Hepatocyte (in vitro differentiated cells): ENCODE measurements around the gene ASTN2. TPM values are rescaled to one million over a fixed set of nuclear protein-coding genes. Genes with fewer than 3 reads are reported as not detected.

Experiments
- DNase-seq: peaks from one replicate; pipeline ENCODE4 v3.0.0-alpha.2; 2016; ENCODE audit warnings: low spot score
- H2AFZ ChIP-seq: fragments of 200-600 bp; sonication (generic); 2 replicates; pipeline ENCODE4 v1.6.0; 2016; ENCODE audit warnings: antibody characterized with exemption, mild to moderate bottlenecking
- H3K27ac ChIP-seq: fragments of 200-600 bp; sonication (generic); 2 replicates; pipeline ENCODE4 v1.5.1; 2016; ENCODE audit warnings: mild to moderate bottlenecking
- H3K27me3 ChIP-seq: fragments of 200-600 bp; sonication (generic); 2 replicates; pipeline ENCODE4 v1.6.1; 2016
- H3K36me3 ChIP-seq: fragments of 200-600 bp; sonication (generic); replicated peaks from 2 replicates; pipeline ENCODE4 v1.5.1; 2016; ENCODE audit warnings: low read depth; ENCODE audit not compliant: insufficient read depth
- H3K4me1 ChIP-seq: fragments of 200-600 bp; sonication (generic); 2 replicates; pipeline ENCODE4 v1.5.1; 2016; ENCODE audit warnings: mild to moderate bottlenecking, moderate library complexity; ENCODE audit not compliant: insufficient read depth
- H3K4me2 ChIP-seq: fragments of 200-600 bp; sonication (generic); 2 replicates; pipeline ENCODE4 v1.6.0; 2016
- H3K4me3 ChIP-seq: fragments of 200-600 bp; sonication (generic); 2 replicates; pipeline ENCODE4 v1.5.1; 2016; ENCODE audit warnings: mild to moderate bottlenecking
- H3K79me2 ChIP-seq: fragments of 200-600 bp; sonication (generic); 2 replicates; pipeline ENCODE4 v1.6.0; 2017; ENCODE audit warnings: mild to moderate bottlenecking
- H3K9me2 ChIP-seq: fragments of 200-600 bp; sonication (generic); replicated peaks from 2 replicates; pipeline ENCODE4 v1.6.0; 2017; ENCODE audit warnings: mild to moderate bottlenecking; ENCODE audit not compliant: insufficient read depth
- H3K9me3 ChIP-seq: fragments of 200-600 bp; sonication (generic); 2 replicates; pipeline ENCODE4 v1.5.1; 2016; ENCODE audit warnings: low read depth, mild to moderate bottlenecking
- H4K20me1 ChIP-seq: fragments of 200-600 bp; sonication (generic); 2 replicates; pipeline ENCODE4 v1.6.0; 2016; ENCODE audit warnings: mild to moderate bottlenecking; ENCODE audit not compliant: insufficient read depth, poor library complexity, severe bottlenecking
- EZH2 ChIP-seq: fragments of 200-600 bp; sonication (generic); IDR thresholded peaks from 2 replicates; pipeline ENCODE4 v1.6.1; 2016; ENCODE audit warnings: antibody characterized with exemption, mild to moderate bottlenecking, borderline replicate concordance
- EZH2phosphoT487 ChIP-seq: fragments of 200-600 bp; sonication (generic); IDR thresholded peaks from one replicate; pipeline ENCODE4 v1.6.1; 2018; ENCODE audit warnings: antibody characterized with exemption, mild to moderate bottlenecking, low read depth, moderate library complexity; ENCODE audit not compliant: unreplicated experiment, severe bottlenecking
- WGBS: methylation state at CpG from one replicate; pipeline ENCODE4 v1.1.6; 2016; ENCODE audit warnings: low lambda C conversion rate; ENCODE audit errors: missing lambda C conversion rate; 5-methylcytosine and 5-hydroxymethylcytosine counted together
- polyA plus RNA-seq: library from polyadenylated mRNA; unstranded; fragments of >200 nt; fragmentation: Nextera tagmentation; extraction: Ambion mirVana; gene quantifications from 2 replicates; pipeline ENCODE4 v1.2.1, GENCODE V29; 2016
- total RNA-seq: library from RNA; depleted of rRNA; stranded (reverse); fragments of >200 nt; gene quantifications from 2 replicates; pipeline ENCODE4 v1.2.3, GENCODE V29; 2014
- TF ChIP-seq, protein P1 (sequence below): fragments of 200-600 bp; sonication (generic); IDR thresholded peaks from 2 replicates; pipeline ENCODE4 v1.5.1; 2016; ENCODE audit warnings: antibody characterized with exemption, mild to moderate bottlenecking; ENCODE audit not compliant: poor library complexity

The ASTN2 gene, protein sequence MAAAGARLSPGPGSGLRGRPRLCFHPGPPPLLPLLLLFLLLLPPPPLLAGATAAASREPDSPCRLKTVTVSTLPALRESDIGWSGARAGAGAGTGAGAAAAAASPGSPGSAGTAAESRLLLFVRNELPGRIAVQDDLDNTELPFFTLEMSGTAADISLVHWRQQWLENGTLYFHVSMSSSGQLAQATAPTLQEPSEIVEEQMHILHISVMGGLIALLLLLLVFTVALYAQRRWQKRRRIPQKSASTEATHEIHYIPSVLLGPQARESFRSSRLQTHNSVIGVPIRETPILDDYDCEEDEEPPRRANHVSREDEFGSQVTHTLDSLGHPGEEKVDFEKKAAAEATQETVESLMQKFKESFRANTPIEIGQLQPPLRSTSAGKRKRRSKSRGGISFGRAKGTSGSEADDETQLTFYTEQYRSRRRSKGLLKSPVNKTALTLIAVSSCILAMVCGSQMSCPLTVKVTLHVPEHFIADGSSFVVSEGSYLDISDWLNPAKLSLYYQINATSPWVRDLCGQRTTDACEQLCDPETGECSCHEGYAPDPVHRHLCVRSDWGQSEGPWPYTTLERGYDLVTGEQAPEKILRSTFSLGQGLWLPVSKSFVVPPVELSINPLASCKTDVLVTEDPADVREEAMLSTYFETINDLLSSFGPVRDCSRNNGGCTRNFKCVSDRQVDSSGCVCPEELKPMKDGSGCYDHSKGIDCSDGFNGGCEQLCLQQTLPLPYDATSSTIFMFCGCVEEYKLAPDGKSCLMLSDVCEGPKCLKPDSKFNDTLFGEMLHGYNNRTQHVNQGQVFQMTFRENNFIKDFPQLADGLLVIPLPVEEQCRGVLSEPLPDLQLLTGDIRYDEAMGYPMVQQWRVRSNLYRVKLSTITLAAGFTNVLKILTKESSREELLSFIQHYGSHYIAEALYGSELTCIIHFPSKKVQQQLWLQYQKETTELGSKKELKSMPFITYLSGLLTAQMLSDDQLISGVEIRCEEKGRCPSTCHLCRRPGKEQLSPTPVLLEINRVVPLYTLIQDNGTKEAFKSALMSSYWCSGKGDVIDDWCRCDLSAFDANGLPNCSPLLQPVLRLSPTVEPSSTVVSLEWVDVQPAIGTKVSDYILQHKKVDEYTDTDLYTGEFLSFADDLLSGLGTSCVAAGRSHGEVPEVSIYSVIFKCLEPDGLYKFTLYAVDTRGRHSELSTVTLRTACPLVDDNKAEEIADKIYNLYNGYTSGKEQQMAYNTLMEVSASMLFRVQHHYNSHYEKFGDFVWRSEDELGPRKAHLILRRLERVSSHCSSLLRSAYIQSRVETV (N-terminal part only)
- total RNA-seq (8.4 and 11.2 TPM in 2 replicates), polyA plus RNA-seq (6.4 and 7.5 TPM in 2 replicates)

DNA sequence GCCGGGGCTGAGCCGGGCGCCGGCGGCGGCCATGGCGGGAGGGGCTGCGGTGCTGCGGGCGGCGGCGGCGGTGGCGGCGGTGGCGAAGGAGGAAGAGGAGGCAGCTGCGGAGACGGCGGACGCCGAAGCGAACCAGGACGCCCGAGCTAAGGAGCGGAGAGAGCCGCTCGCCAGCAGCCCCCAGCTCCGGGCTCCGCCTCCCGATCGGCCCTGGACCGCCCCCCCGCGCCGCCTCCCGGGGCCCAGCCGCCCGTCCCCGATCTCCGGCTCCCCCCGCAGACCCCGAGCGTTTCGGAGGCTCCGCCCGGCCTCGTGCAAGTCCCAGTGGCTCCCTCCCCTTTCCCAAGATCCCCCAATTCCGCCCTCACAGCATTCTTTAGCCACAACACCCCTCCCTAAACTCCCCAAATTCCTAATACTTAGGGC lies at the start of gene ASTN2:
ASTN2 (minus strand) TSS at position 152 of the 426 bp plus-strand sequence; CDS start at position 33, 119 bp downstream.
- no peak for DNase-seq
- H3K27me3 ChIP-seq: peaks cover 91% of the 10 kb centered on the region
- no peak within 1 kb of the TSS for H3K27ac ChIP-seq
- H3K36me3 ChIP-seq: no peaks in the 10 kb centered on the region
- no peaks in the 10 kb centered on the region for H3K79me2 ChIP-seq
- TF ChIP-seq, protein P1, sequence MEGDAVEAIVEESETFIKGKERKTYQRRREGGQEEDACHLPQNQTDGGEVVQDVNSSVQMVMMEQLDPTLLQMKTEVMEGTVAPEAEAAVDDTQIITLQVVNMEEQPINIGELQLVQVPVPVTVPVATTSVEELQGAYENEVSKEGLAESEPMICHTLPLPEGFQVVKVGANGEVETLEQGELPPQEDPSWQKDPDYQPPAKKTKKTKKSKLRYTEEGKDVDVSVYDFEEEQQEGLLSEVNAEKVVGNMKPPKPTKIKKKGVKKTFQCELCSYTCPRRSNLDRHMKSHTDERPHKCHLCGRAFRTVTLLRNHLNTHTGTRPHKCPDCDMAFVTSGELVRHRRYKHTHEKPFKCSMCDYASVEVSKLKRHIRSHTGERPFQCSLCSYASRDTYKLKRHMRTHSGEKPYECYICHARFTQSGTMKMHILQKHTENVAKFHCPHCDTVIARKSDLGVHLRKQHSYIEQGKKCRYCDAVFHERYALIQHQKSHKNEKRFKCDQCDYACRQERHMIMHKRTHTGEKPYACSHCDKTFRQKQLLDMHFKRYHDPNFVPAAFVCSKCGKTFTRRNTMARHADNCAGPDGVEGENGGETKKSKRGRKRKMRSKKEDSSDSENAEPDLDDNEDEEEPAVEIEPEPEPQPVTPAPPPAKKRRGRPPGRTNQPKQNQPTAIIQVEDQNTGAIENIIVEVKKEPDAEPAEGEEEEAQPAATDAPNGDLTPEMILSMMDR: no peak
- TF ChIP-seq EZH2 (no peak), EZH2phosphoT487 (no peak)
- H3K9me2 ChIP-seq: no peaks in the 10 kb centered on the region
- H3K4me2 ChIP-seq: peak within 1 kb of the TSS; percentile 97
- H3K4me1 ChIP-seq: peaks cover 21% of the 10 kb centered on the region
- H2AFZ ChIP-seq: peak within 1 kb of the TSS; percentile 71
- H3K4me3 ChIP-seq: peak within 1 kb of the TSS; percentile 36
- H3K9me3 ChIP-seq: no peaks in the 10 kb centered on the region
- 0% methylated on average over 4 of the region's 48 CpGs for WGBS
- no peaks in the 10 kb centered on the region for H4K20me1 ChIP-seq

GRCh38 chr9:117462861-117463260 lies 48.0 kb upstream of the ASTN2 start:
- H3K36me3 ChIP-seq: no peaks in the 10 kb centered on the region
- no peak for DNase-seq
- WGBS: 71% methylated on average over 4 of the region's 4 CpGs

GRCh38 chr9:117461386-117461785 lies 46.5 kb upstream of the ASTN2 start:
- no peaks in the 10 kb centered on the region for H3K9me3 ChIP-seq
- no peaks in the 10 kb centered on the region for H3K79me2 ChIP-seq
- H3K27me3 ChIP-seq: peaks cover 5% of the 10 kb centered on the region
- no peaks in the 10 kb centered on the region for H3K36me3 ChIP-seq
- H4K20me1 ChIP-seq: no peaks in the 10 kb centered on the region
- no peak overlapping the region for H3K27ac ChIP-seq
- no peaks in the 10 kb centered on the region for H3K4me1 ChIP-seq
- no peak for DNase-seq
- H3K9me2 ChIP-seq: no peaks in the 10 kb centered on the region
- TF ChIP-seq EZH2 (no peak), EZH2phosphoT487 (no peak)
- TF ChIP-seq, protein P1: no peak
- H2AFZ ChIP-seq: no peak overlapping the region
- 77% methylated on average over 3 of the region's 3 CpGs for WGBS
- H3K4me3 ChIP-seq: no peak overlapping the region
- H3K4me2 ChIP-seq: no peak overlapping the region

More at GRCh38 chr9:117462861-117463260, 48.0 kb upstream of the ASTN2 start:
- Histone ChIP-seq H3K9me3 (no peaks in the 10 kb centered on the region), H3K79me2 (no peaks in the 10 kb centered on the region), H3K4me3 (no peak overlapping the region), H2AFZ (no peak overlapping the region), H4K20me1 (no peaks in the 10 kb centered on the region), H3K27ac (no peak overlapping the region), H3K4me2 (no peak overlapping the region), H3K27me3 (no peaks in the 10 kb centered on the region), H3K9me2 (no peaks in the 10 kb centered on the region), H3K4me1 (no peaks in the 10 kb centered on the region)
- TF ChIP-seq, protein P1: no peak
- no peak for TF ChIP-seq EZH2
- no peak for TF ChIP-seq EZH2phosphoT487
